ENCODE measurements around the gene ZNF787. TPM values are rescaled to one million over a fixed set of nuclear protein-coding genes. Genes with fewer than 3 reads are reported as not detected.
A peak's percentile ranks its signal among the peaks of the same experiment; 100 is the strongest.

The ZNF787 gene
- total and polyA plus RNA-seq, 2 of the 13 experiments (the other 11 are each of a cell fraction or from before 2014, with no cell fraction given), result 15.1 to 42.8 TPM

DNA sequence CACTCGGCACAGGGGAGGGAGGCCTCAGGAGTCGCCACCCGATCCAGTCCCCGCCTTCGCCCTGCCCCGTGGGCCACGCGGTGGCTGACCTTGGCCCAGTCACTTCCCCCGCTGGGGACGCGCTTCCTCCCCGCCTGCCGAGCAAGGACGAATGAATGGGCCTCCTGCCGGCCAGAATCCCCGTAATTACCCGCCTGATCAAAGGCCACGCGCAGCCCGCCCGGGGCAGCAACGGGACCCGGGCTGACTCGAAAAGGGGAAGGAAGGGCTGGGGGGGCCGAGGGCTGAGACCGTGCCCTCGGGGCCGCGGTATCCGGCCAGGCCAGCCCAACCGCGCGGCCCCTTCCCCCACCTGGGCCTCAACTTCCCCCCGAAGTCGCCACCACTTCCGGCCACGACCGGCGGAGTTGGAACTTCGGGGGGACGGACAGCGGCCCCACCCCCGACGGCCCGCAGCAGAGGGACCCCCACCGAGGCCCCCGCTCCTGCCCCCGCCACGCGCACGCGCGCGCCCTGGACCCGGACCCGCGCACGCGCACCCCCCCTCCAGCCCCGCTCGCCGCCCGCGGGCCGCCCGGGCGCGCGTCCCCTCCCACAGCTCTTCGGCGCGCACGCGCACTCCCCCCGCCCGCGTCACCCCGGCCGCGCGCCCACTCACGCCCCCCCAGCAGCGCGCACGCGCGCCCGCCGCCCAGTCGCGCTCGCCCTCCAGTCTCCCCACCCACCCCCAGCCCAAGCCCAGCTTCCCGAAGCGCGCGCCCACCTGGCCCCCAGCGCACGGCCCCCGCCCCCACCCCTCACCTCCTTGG is 520 bp downstream of the ZNF787 start (continued):
- TF ChIP-seq, protein P1, sequence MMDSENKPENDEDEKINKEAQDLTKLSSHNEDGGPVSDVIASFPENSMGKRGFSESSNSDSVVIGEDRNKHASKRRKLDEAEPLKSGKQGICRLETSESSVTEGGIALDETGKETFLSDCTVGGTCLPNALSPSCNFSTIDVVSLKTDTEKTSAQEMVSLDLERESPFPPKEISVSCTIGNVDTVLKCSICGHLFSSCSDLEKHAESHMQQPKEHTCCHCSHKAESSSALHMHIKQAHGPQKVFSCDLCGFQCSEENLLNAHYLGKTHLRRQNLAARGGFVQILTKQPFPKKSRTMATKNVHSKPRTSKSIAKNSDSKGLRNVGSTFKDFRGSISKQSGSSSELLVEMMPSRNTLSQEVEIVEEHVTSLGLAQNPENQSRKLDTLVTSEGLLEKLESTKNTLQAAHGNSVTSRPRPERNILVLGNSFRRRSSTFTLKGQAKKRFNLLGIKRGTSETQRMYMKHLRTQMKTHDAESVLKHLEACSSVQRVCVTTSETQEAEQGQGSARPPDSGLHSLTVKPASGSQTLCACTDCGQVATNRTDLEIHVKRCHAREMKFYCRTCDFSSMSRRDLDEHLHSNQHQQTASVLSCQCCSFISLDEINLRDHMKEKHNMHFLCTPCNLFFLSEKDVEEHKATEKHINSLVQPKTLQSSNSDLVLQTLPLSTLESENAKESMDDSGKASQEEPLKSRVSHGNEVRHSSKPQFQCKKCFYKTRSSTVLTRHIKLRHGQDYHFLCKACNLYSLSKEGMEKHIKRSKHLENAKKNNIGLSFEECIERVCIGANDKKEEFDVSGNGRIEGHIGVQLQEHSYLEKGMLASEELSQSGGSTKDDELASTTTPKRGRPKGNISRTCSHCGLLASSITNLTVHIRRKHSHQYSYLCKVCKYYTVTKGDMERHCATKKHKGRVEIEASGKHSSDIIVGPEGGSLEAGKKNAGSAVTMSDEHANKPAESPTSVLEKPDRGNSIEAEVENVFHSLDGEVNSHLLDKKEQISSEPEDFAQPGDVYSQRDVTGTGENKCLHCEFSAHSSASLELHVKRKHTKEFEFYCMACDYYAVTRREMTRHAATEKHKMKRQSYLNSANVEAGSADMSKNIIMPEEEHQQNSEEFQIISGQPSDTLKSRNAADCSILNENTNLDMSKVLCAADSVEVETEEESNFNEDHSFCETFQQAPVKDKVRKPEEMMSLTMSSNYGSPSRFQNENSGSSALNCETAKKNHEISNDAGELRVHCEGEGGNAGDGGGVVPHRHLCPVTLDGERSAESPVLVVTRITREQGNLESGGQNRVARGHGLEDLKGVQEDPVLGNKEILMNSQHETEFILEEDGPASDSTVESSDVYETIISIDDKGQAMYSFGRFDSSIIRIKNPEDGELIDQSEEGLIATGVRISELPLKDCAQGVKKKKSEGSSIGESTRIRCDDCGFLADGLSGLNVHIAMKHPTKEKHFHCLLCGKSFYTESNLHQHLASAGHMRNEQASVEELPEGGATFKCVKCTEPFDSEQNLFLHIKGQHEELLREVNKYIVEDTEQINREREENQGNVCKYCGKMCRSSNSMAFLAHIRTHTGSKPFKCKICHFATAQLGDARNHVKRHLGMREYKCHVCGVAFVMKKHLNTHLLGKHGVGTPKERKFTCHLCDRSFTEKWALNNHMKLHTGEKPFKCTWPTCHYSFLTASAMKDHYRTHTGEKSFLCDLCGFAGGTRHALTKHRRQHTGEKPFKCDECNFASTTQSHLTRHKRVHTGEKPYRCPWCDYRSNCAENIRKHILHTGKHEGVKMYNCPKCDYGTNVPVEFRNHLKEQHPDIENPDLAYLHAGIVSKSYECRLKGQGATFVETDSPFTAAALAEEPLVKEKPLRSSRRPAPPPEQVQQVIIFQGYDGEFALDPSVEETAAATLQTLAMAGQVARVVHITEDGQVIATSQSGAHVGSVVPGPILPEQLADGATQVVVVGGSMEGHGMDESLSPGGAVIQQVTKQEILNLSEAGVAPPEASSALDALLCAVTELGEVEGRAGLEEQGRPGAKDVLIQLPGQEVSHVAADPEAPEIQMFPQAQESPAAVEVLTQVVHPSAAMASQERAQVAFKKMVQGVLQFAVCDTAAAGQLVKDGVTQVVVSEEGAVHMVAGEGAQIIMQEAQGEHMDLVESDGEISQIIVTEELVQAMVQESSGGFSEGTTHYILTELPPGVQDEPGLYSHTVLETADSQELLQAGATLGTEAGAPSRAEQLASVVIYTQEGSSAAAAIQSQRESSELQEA (CRISPR knock-in tag; IDR thresholded peaks at IDR 0.05; ENCODE audit: not compliant biosample characterization), result no peak
- peak; percentile 54; the same call in 1 of the 2 replicates for TF ChIP-seq ZSCAN31 (CRISPR knock-in tag; IDR thresholded peaks at IDR 0.05; ENCODE audit: low read depth)
- TF ChIP-seq, protein P2, sequence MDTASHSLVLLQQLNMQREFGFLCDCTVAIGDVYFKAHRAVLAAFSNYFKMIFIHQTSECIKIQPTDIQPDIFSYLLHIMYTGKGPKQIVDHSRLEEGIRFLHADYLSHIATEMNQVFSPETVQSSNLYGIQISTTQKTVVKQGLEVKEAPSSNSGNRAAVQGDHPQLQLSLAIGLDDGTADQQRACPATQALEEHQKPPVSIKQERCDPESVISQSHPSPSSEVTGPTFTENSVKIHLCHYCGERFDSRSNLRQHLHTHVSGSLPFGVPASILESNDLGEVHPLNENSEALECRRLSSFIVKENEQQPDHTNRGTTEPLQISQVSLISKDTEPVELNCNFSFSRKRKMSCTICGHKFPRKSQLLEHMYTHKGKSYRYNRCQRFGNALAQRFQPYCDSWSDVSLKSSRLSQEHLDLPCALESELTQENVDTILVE (CRISPR knock-in tag; IDR thresholded peaks at IDR 0.05), result peak; percentile 93
- no peak for TF ChIP-seq ZNF468 (CRISPR knock-in tag; IDR thresholded peaks at IDR 0.05)
- no peak for TF ChIP-seq TRIM24 (CRISPR knock-in tag; IDR thresholded peaks at IDR 0.05)
- TF ChIP-seq CAMTA2 (CRISPR knock-in tag; IDR thresholded peaks at IDR 0.05; ENCODE audit: borderline replicate concordance), result 0 out of 2 replicates have a peak, but pooled peaks have one; percentile 51
- TF ChIP-seq KMT2A (CRISPR knock-in tag; IDR thresholded peaks at IDR 0.05), result 0 out of 2 replicates have a peak, but pooled peaks have one; percentile 52
- 0 out of 2 replicates have a peak, but pooled peaks have one; percentile 37 for TF ChIP-seq ZNF572 (CRISPR knock-in tag; IDR thresholded peaks at IDR 0.05)
- no peak for TF ChIP-seq ZMYM2 (CRISPR knock-in tag; IDR thresholded peaks at IDR 0.05)
- no peak; the same call in 1 of the 2 replicates for TF ChIP-seq SP140L (CRISPR knock-in tag; IDR thresholded peaks at IDR 0.05; ENCODE audit: borderline replicate concordance)
- TF ChIP-seq YEATS2 (CRISPR knock-in tag; IDR thresholded peaks at IDR 0.05; ENCODE audit: borderline replicate concordance), result peak; percentile 75
- TF ChIP-seq, protein P3, sequence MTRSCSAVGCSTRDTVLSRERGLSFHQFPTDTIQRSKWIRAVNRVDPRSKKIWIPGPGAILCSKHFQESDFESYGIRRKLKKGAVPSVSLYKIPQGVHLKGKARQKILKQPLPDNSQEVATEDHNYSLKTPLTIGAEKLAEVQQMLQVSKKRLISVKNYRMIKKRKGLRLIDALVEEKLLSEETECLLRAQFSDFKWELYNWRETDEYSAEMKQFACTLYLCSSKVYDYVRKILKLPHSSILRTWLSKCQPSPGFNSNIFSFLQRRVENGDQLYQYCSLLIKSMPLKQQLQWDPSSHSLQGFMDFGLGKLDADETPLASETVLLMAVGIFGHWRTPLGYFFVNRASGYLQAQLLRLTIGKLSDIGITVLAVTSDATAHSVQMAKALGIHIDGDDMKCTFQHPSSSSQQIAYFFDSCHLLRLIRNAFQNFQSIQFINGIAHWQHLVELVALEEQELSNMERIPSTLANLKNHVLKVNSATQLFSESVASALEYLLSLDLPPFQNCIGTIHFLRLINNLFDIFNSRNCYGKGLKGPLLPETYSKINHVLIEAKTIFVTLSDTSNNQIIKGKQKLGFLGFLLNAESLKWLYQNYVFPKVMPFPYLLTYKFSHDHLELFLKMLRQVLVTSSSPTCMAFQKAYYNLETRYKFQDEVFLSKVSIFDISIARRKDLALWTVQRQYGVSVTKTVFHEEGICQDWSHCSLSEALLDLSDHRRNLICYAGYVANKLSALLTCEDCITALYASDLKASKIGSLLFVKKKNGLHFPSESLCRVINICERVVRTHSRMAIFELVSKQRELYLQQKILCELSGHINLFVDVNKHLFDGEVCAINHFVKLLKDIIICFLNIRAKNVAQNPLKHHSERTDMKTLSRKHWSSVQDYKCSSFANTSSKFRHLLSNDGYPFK (CRISPR knock-in tag; IDR thresholded peaks at IDR 0.05; ENCODE audit: borderline replicate concordance), result no peak
- TF ChIP-seq ZNF24 (IDR thresholded peaks at IDR 0.05), result no peak
- TF ChIP-seq ZNF354B (CRISPR knock-in tag; IDR thresholded peaks at IDR 0.05), result no peak
- no peak for TF ChIP-seq ZNF775 (CRISPR knock-in tag; IDR thresholded peaks at IDR 0.05; ENCODE audit: borderline replicate concordance)

Data from HepG2 (cell line).